ENCODE data around the gene RSL24D1.

- TF ChIP-seq CTCF (IDR thresholded peaks at IDR 0.05; ENCODE audit: poor library complexity) (no peak), EZH2phosphoT487 (IDR thresholded peaks at IDR 0.05; ENCODE audit: low read depth, severe bottlenecking, unreplicated experiment) (no peak), EZH2 (IDR thresholded peaks at IDR 0.05; ENCODE audit: borderline replicate concordance) (no peak)
These were observed 33.4 kb upstream of the RSL24D1 start for GRCh38 chr15:55230051-55230670.
